ENCODE results near the gene SOD1. TPM values are rescaled to one million over a fixed set of nuclear protein-coding genes. Genes with fewer than 3 reads are reported as not detected.

SOD1 gene
- total RNA-seq, 1 experiment from 2014 or later, result 227 TPM

- Mint-ChIP-seq H3K27me3 (ENCODE audit: insufficient read depth, unreplicated experiment) (no peaks in the 10 kb centered on the region), H3K4me3 (ENCODE audit: unreplicated experiment) (no peak overlapping the region), H3K9me3 (ENCODE audit: unreplicated experiment) (no peaks in the 10 kb centered on the region), H3K27ac (ENCODE audit: unreplicated experiment) (no peak overlapping the region), H3K36me3 (ENCODE audit: insufficient read depth, unreplicated experiment) (no peaks in the 10 kb centered on the region), H3K4me1 (ENCODE audit: low read depth, unreplicated experiment) (peaks cover 7% of the 10 kb centered on the region)
- BruUV-seq (replicated peaks), result no TSS peak
- ChIA-PET POLR2A (no interaction called here), CTCF (no interaction called here)
- no peaks in the 10 kb centered on the region for H3K27me3 ChIP-seq (replicated peaks; ENCODE audit: control insufficient read depth, insufficient read depth, low read length)
- no peaks in the 10 kb centered on the region for H3K9me3 ChIP-seq
- no peak overlapping the region for H3K4me3 ChIP-seq (ENCODE audit: low read depth, low read length)
- peaks cover 20% of the 10 kb centered on the region for H3K4me1 ChIP-seq
- no peaks in the 10 kb centered on the region for H3K36me3 ChIP-seq (ENCODE audit: control insufficient read depth, insufficient read depth, low read length)
- DNase-seq, result no peak
- intact Hi-C loops (cut with micrococcal nuclease; ENCODE audit: unreplicated experiment), result no loop called here
- TF ChIP-seq, protein P1, sequence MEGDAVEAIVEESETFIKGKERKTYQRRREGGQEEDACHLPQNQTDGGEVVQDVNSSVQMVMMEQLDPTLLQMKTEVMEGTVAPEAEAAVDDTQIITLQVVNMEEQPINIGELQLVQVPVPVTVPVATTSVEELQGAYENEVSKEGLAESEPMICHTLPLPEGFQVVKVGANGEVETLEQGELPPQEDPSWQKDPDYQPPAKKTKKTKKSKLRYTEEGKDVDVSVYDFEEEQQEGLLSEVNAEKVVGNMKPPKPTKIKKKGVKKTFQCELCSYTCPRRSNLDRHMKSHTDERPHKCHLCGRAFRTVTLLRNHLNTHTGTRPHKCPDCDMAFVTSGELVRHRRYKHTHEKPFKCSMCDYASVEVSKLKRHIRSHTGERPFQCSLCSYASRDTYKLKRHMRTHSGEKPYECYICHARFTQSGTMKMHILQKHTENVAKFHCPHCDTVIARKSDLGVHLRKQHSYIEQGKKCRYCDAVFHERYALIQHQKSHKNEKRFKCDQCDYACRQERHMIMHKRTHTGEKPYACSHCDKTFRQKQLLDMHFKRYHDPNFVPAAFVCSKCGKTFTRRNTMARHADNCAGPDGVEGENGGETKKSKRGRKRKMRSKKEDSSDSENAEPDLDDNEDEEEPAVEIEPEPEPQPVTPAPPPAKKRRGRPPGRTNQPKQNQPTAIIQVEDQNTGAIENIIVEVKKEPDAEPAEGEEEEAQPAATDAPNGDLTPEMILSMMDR (IDR thresholded peaks at IDR 0.05; ENCODE audit: insufficient read depth in 1 of 2, low read depth in 1 of 2, low read length in 1 of 2, severe bottlenecking in 1 of 2, unreplicated experiment in 1 of 2), result no peak
These were observed 52.3 kb downstream of the SOD1 start for GRCh38 chr21:31711745-31712285.

GRCh38 chr21:31713115-31713514 lies 53.6 kb downstream of the SOD1 start:
- ChIA-PET CTCF (no interaction called here), POLR2A (no interaction called here)
- H3K27me3 ChIP-seq (replicated peaks; ENCODE audit: control insufficient read depth, insufficient read depth, low read length), result no peaks in the 10 kb centered on the region
- H3K4me3 ChIP-seq (ENCODE audit: low read depth, low read length), result no peak overlapping the region
- H3K9me3 ChIP-seq, result no peaks in the 10 kb centered on the region
- no peaks in the 10 kb centered on the region for H3K36me3 ChIP-seq (ENCODE audit: control insufficient read depth, insufficient read depth, low read length)
- no peaks in the 10 kb centered on the region for H3K27me3 Mint-ChIP-seq (ENCODE audit: insufficient read depth, unreplicated experiment)
- H3K4me1 Mint-ChIP-seq (ENCODE audit: low read depth, unreplicated experiment), result peaks cover 7% of the 10 kb centered on the region
- H3K4me3 Mint-ChIP-seq (ENCODE audit: unreplicated experiment), result no peak overlapping the region
- intact Hi-C loops (cut with micrococcal nuclease; ENCODE audit: unreplicated experiment), result no loop called here
- DNase-seq, result no peak
- TF ChIP-seq, protein P1 (IDR thresholded peaks at IDR 0.05; ENCODE audit: insufficient read depth in 1 of 2, low read depth in 1 of 2, low read length in 1 of 2, severe bottlenecking in 1 of 2, unreplicated experiment in 1 of 2), result no peak
- H3K36me3 Mint-ChIP-seq (ENCODE audit: insufficient read depth, unreplicated experiment), result peaks cover 1% of the 10 kb centered on the region
- H3K9me3 Mint-ChIP-seq (ENCODE audit: unreplicated experiment), result no peaks in the 10 kb centered on the region
- no TSS peak for BruUV-seq (replicated peaks)
- H3K27ac Mint-ChIP-seq (ENCODE audit: unreplicated experiment), result no peak overlapping the region
- H3K4me1 ChIP-seq, result peaks cover 16% of the 10 kb centered on the region

- no peak overlapping the region for H3K4me3 Mint-ChIP-seq (ENCODE audit: unreplicated experiment)
- BruUV-seq (replicated peaks), result no TSS peak
- CTCF ChIA-PET, result no interaction called here
These were observed 54.7 kb downstream of the SOD1 start for GRCh38 chr21:31713973-31714740.

More at GRCh38 chr21:31713973-31714740, 54.7 kb downstream of the SOD1 start:
- Mint-ChIP-seq H3K9me3 (ENCODE audit: unreplicated experiment) (no peaks in the 10 kb centered on the region), H3K27ac (ENCODE audit: unreplicated experiment) (no peak overlapping the region), H3K36me3 (ENCODE audit: insufficient read depth, unreplicated experiment) (peaks cover 5% of the 10 kb centered on the region), H3K4me1 (ENCODE audit: low read depth, unreplicated experiment) (peaks cover 7% of the 10 kb centered on the region), H3K27me3 (ENCODE audit: insufficient read depth, unreplicated experiment) (no peaks in the 10 kb centered on the region)
- Histone ChIP-seq H3K4me1 (peaks cover 16% of the 10 kb centered on the region), H3K36me3 (ENCODE audit: control insufficient read depth, insufficient read depth, low read length) (no peaks in the 10 kb centered on the region), H3K4me3 (ENCODE audit: low read depth, low read length) (no peak overlapping the region), H3K27me3 (replicated peaks; ENCODE audit: control insufficient read depth, insufficient read depth, low read length) (no peaks in the 10 kb centered on the region), H3K9me3 (no peaks in the 10 kb centered on the region)
- intact Hi-C loops (cut with micrococcal nuclease; ENCODE audit: unreplicated experiment), result no loop called here
- no peak for DNase-seq
- POLR2A ChIA-PET, result no interaction called here
- TF ChIP-seq, protein P1 (IDR thresholded peaks at IDR 0.05; ENCODE audit: insufficient read depth in 1 of 2, low read depth in 1 of 2, low read length in 1 of 2, severe bottlenecking in 1 of 2, unreplicated experiment in 1 of 2), result no peak

All from Caco-2 (cell line).